HCT116 (cell line): ENCODE results near the gene CAPN10. TPM values are rescaled to one million over a fixed set of nuclear protein-coding genes. Genes with fewer than 3 reads are reported as not detected.

Experiments
- ATAC-seq: fragments of 200-7000 bp; cut with Tn5 transposase; 2 replicates; pipeline ENCODE4 v1.9.1; 2020; ENCODE audit warnings: mild to moderate bottlenecking, moderate library complexity
- BruUV-seq: library from RNA; stranded (reverse); fragments of 400-500 nt; replicated peaks from 2 replicates; lab custom pipeline; 2021; lab: Mats Ljungman, UMichigan
- CTCF ChIA-PET: fragments of 300-600 bp; sonication (Branson Sonifier 250); formaldehyde crosslinking; loops from one replicate; lab custom pipeline; 2021; ENCODE audit warnings: antibody characterized with exemption; lab: Charles Lee
- POLR2A ChIA-PET: fragments of 300-600, 350-600 bp; sonication (Branson Sonifier 250); formaldehyde crosslinking; loops from one replicate; lab custom pipeline; 2021; ENCODE audit warnings: antibody characterized with exemption; lab: Charles Lee
- RAD21 ChIA-PET, 2 experiments: fragments of 300-600 bp; sonication (Branson Sonifier 250); formaldehyde crosslinking; loops; one replicate each; lab custom pipeline; 2023; ENCODE audit warnings: low total read pairs in 2 of 2; ENCODE audit not compliant: uncharacterized antibody in 2 of 2, unreplicated experiment in 2 of 2, low non-redundant PET in 1 of 2; lab: Charles Lee
- DNase-seq: peaks from one replicate; pipeline ENCODE4 v3.0.0-alpha.2; 2010; ENCODE audit warnings: low read depth, low spot score
- H2AFZ ChIP-seq: fragments of 200-600 bp; shearing (Covaris generic), sonication (generic); 2 replicates; pipeline ENCODE4 v1.6.1; 2017; ENCODE audit warnings: low read depth, mixed run types, mixed read lengths, antibody characterized with exemption, low read length; ENCODE audit not compliant: poor library complexity, severe bottlenecking
- H3K27ac ChIP-seq: 2 replicates; pipeline ENCODE4 v1.5.1; 2012; ENCODE audit warnings: low read depth, low read length
- H3K27me3 ChIP-seq: fragments of 200-600 bp; sonication (generic); 2 replicates; pipeline ENCODE4 v1.6.1; 2016; ENCODE audit warnings: mixed run types, low read length, mixed read lengths; ENCODE audit not compliant: insufficient read depth
- H3K36me3 ChIP-seq, 2 experiments: fragments of 200-500 bp in 1 of 2; fragments of 200-600 bp in 1 of 2; sonication (Bioruptor generic) in 1 of 2; sonication (generic) in 1 of 2; 2 replicates each; pipeline versions ENCODE4 v1.5.1 to v1.6.1; 2014 to 2016; ENCODE audit warnings: low read length in 2 of 2, inconsistent platforms in 1 of 2, mixed read lengths in 1 of 2, mixed run types in 1 of 2; ENCODE audit not compliant: insufficient read depth in 2 of 2, control insufficient read depth in 1 of 2
- H3K4me1 ChIP-seq, 2 experiments: fragments of 200-600 bp in 1 of 2; sonication (generic) in 1 of 2; 2 replicates each; pipeline versions ENCODE4 v1.5.1 to v1.6.1; 2012 to 2017; ENCODE audit warnings: low read length in 2 of 2, inconsistent platforms in 1 of 2, mild to moderate bottlenecking in 1 of 2, mixed read lengths in 1 of 2, mixed run types in 1 of 2, moderate library complexity in 1 of 2; ENCODE audit not compliant: insufficient read depth in 2 of 2, control insufficient read depth in 1 of 2
- H3K4me2 ChIP-seq: fragments of 200-600 bp; sonication (generic); 2 replicates; pipeline ENCODE4 v1.6.1; 2017; ENCODE audit warnings: mixed run types, low read length, mixed read lengths
- H3K4me3 ChIP-seq, 2 experiments: fragments of 200-600 bp in 1 of 2; sonication (generic) in 1 of 2; replicated peaks in 1 of 2; 2 replicates each; pipeline ENCODE4 v1.5.1; 2011 to 2016; ENCODE audit warnings: low read length in 2 of 2, control low read depth in 1 of 2, low read depth in 1 of 2, mild to moderate bottlenecking in 1 of 2, mixed read lengths in 1 of 2, mixed run types in 1 of 2
- H3K79me2 ChIP-seq: fragments of 200-600 bp; sonication (generic); 2 replicates; pipeline ENCODE4 v1.6.1; 2017; ENCODE audit warnings: mild to moderate bottlenecking, mixed run types, low read length, moderate library complexity, mixed read lengths; ENCODE audit not compliant: insufficient read depth
- H3K9ac ChIP-seq: fragments of 200-600 bp; sonication (generic); 2 replicates; pipeline ENCODE4 v1.6.1; 2016; ENCODE audit warnings: low read length, mixed read lengths
- H3K9me2 ChIP-seq: fragments of 200-600 bp; sonication (generic), shearing (Covaris generic); 2 replicates; pipeline ENCODE4 v1.6.1; 2017; ENCODE audit warnings: mixed run types, mild to moderate bottlenecking, moderate library complexity; ENCODE audit not compliant: insufficient read depth
- H3K9me3 ChIP-seq, 2 experiments: fragments of 200-500 bp in 1 of 2; fragments of 200-600 bp in 1 of 2; sonication (Bioruptor generic) in 1 of 2; sonication (generic) in 1 of 2; 2 replicates each; pipeline ENCODE4 v1.6.1; 2014 to 2017; ENCODE audit warnings: low read length in 2 of 2, mixed read lengths in 2 of 2, inconsistent platforms in 1 of 2, low read depth in 1 of 2, mild to moderate bottlenecking in 1 of 2, mixed run types in 1 of 2, moderate library complexity in 1 of 2; ENCODE audit not compliant: control insufficient read depth in 1 of 2, insufficient read depth in 1 of 2
- H4K20me1 ChIP-seq: fragments of 200-600 bp; sonication (generic), shearing (Covaris generic); 2 replicates; pipeline ENCODE4 v1.6.1; 2017; ENCODE audit warnings: mixed run types, mild to moderate bottlenecking, moderate library complexity; ENCODE audit not compliant: insufficient read depth
- CBX3 ChIP-seq: IDR thresholded peaks from 2 replicates; pipeline ENCODE4 v1.6.1; 2012; ENCODE audit warnings: low read depth
- EGR1 ChIP-seq: IDR thresholded peaks from 2 replicates; pipeline ENCODE4 v1.6.1; 2012; ENCODE audit warnings: low read depth
- ELF1 ChIP-seq: IDR thresholded peaks from 2 replicates; pipeline ENCODE4 v1.6.1; 2012; ENCODE audit warnings: low read depth, borderline replicate concordance
- EZH2 ChIP-seq: fragments of 200-600 bp; sonication (generic); IDR thresholded peaks from 2 replicates; pipeline ENCODE4 v1.6.1; 2017; ENCODE audit warnings: antibody characterized with exemption, mixed run types
- EZH2phosphoT487 ChIP-seq: fragments of 200-600 bp; IDR thresholded peaks from 2 replicates; pipeline ENCODE4 v1.6.1; 2018; ENCODE audit warnings: antibody characterized with exemption, borderline replicate concordance
- FOSL1 ChIP-seq: IDR thresholded peaks from 2 replicates; pipeline ENCODE4 v1.6.1; 2012; ENCODE audit warnings: low read depth
- MAX ChIP-seq: IDR thresholded peaks from 2 replicates; pipeline ENCODE4 v1.6.1; 2012
- POLR2AphosphoS5 ChIP-seq: IDR thresholded peaks from 2 replicates; pipeline ENCODE4 v1.6.1; 2011; ENCODE audit warnings: mild to moderate bottlenecking, low read depth, low read length, moderate library complexity
- REST ChIP-seq: IDR thresholded peaks from 2 replicates; pipeline ENCODE4 v1.6.1; 2012; ENCODE audit warnings: low read depth
- SIN3A ChIP-seq: IDR thresholded peaks from 2 replicates; pipeline ENCODE4 v1.6.1; 2012; ENCODE audit warnings: low read depth
- SP1 ChIP-seq: IDR thresholded peaks from 2 replicates; pipeline ENCODE4 v1.6.1; 2012; ENCODE audit warnings: low read depth
- SRF ChIP-seq: IDR thresholded peaks from 2 replicates; pipeline ENCODE4 v1.6.1; 2012; ENCODE audit warnings: low read depth
- YY1 ChIP-seq: IDR thresholded peaks from 2 replicates; pipeline ENCODE4 v1.6.1; 2011; ENCODE audit warnings: low read length, low read depth, moderate library complexity, mild to moderate bottlenecking; ENCODE audit not compliant: insufficient replicate concordance; ENCODE audit errors: extremely low read depth
- ZFX ChIP-seq: fragments of 450-650 bp; IDR thresholded peaks from 2 replicates; pipeline ENCODE4 v1.6.1; 2017
- ZNF274 ChIP-seq: fragments of 200-500 bp; sonication (Bioruptor generic); IDR thresholded peaks from 2 replicates; pipeline ENCODE4 v1.6.1; 2014; ENCODE audit warnings: mild to moderate bottlenecking, low read depth, low read length, inconsistent platforms
- intact Hi-C: fragments of 100-400 bp; cut with micrococcal nuclease; formaldehyde crosslinking; loops from 2 replicates; pipeline ENCODE4 v1.10.0; 2022
- total RNA-seq: library from RNA; stranded (reverse); gene quantifications from one replicate; pipeline ENCODE4 v1.2.1, GENCODE V29; 2021; ENCODE audit not compliant: unreplicated experiment

The CAPN10 gene
- total RNA-seq, 1 experiment from 2014 or later = 40.7 TPM

- Histone ChIP-seq H4K20me1 (no peaks in the 10 kb centered on the region), H3K27me3 (no peaks in the 10 kb centered on the region), H3K4me3 (peak overlapping the region in 1 of 2 experiments; percentile 4; a peak in 1 of 4 replicates), H3K27ac (no peak overlapping the region; the same call in 1 of the 2 replicates), H3K36me3 (no peaks in the 10 kb centered on the region), H3K4me2 (peak overlapping the region; percentile 46), H3K9me2 (no peaks in the 10 kb centered on the region), H3K79me2 (no peaks in the 10 kb centered on the region), H3K9me3 (no peaks in the 10 kb centered on the region), H3K4me1 (peaks cover 8 to 25% of the 10 kb centered on the region in 2 experiments; a peak in 3 of 4 replicates), H3K9ac (peak overlapping the region; percentile 5; the same call in 1 of the 2 replicates), H2AFZ (no peak overlapping the region)
- no TSS peak for BruUV-seq
- no peak for TF ChIP-seq SP1
- TF ChIP-seq POLR2AphosphoS5 = 0 out of 2 replicates have a peak, but pooled peaks have one; percentile 34
- ATAC-seq (no peak), DNase-seq (no peak)
- intact Hi-C loops = no loop called here
- RAD21 ChIA-PET = no interaction called here
- CTCF ChIA-PET = interaction anchor here (1.0 to 2.2 kb wide), 5 partner anchors 8 to 235 kb away, joined by 3 to 6 read pairs (median 4); partner anchors contain the start of gene CAPN10
- POLR2A ChIA-PET = no interaction called here
Measured at GRCh38 chr2:240604939-240605716, 18.6 kb downstream of the CAPN10 start.

- H3K79me2 ChIP-seq = no peaks in the 10 kb centered on the region
- H3K4me3 ChIP-seq = no peak overlapping the region
- H3K36me3 ChIP-seq = no peaks in the 10 kb centered on the region
- RAD21 ChIA-PET = no interaction called here
- H3K4me2 ChIP-seq = peak overlapping the region; percentile 46
- H2AFZ ChIP-seq = no peak overlapping the region
- no peak for ATAC-seq
- H4K20me1 ChIP-seq = no peaks in the 10 kb centered on the region
- CTCF ChIA-PET = interaction anchor here (2.2 kb wide), 1 partner anchor 26 kb away, joined by 6 read pairs; no protein-coding TSS in a partner anchor
- H3K9me2 ChIP-seq = no peaks in the 10 kb centered on the region
- intact Hi-C loops = loop anchor here (1.0 kb wide), 1 partner anchor 32 kb away; no protein-coding TSS in a partner anchor
- DNase-seq = no peak
- H3K27me3 ChIP-seq = no peaks in the 10 kb centered on the region
- TSS peak; percentile 24 for BruUV-seq
- POLR2A ChIA-PET = no interaction called here
- H3K27ac ChIP-seq = no peak overlapping the region; the same call in 1 of the 2 replicates
- peak overlapping the region; percentile 5; the same call in 1 of the 2 replicates for H3K9ac ChIP-seq
- peaks cover 8 to 25% of the 10 kb centered on the region in 2 experiments; a peak in 3 of 4 replicates for H3K4me1 ChIP-seq
- H3K9me3 ChIP-seq = no peaks in the 10 kb centered on the region
- TF ChIP-seq ELF1 = no peak
- TF ChIP-seq SRF = no peak
- TF ChIP-seq EZH2 = no peak
- no peak for TF ChIP-seq ZFX
- TF ChIP-seq FOSL1 = no peak
- no peak for TF ChIP-seq EZH2phosphoT487
- no peak for TF ChIP-seq ZNF274
- no peak for TF ChIP-seq SIN3A
- TF ChIP-seq MAX = no peak
- TF ChIP-seq EGR1 = no peak
- TF ChIP-seq YY1 = no peak
- no peak for TF ChIP-seq CBX3
- TF ChIP-seq REST = no peak
Measured at GRCh38 chr2:240605867-240606743, 19.6 kb downstream of the CAPN10 start.
